HUDEP-2 (cell line): ENCODE data around the gene NFKB2.

ENCODE experiments used
- DNase-seq, 76 experiments: peaks; one replicate each; lab custom pipeline; 2025; ENCODE audit not compliant: unreplicated experiment in 76 of 76; lab: John Stamatoyannopoulos, UW

The NFKB2 gene

DNA sequence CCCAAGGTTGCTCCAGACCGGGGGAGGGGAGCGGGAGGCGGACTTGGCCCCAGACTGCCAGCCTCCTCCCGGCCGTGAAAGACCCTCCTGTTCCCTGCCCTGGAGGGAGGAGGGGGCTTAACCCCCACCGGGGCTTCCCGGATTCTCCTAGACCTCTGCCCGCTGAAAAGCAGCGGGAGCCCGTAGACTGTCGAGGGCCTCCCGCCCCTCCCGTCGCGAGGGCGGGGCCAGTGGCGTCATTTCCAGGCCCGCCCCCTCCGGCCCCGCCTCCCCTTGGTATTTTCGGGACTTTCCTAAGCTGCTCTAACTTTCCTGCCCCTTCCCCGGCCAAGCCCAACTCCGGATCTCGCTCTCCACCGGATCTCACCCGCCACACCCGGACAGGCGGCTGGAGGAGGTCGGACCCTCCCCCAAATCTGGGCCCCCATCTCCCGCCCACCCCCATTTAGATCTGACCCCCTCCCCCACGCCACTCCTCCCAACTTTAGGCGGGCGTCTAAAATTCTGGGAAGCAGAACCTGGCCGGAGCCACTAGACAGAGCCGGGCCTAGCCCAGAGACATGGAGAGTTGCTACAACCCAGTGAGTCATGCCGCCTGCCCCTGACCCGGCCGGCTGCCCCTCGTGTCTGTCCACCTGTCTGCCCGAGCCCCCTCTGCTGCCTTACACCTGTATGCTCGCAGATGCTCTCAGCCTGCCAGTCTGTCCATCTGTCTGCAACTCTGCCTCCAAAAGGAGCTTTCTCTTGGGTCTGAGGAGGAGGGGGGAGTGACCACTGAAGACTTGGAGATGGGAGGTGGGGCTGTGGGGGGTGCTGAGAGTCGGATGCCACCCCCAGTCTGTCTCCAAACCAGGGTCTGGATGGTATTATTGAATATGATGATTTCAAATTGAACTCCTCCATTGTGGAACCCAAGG, at the start of gene NFKB2:
TSS of gene NFKB2 (plus strand) at position 306 of the 917 bp plus-strand sequence. CDS start at position 561, 255 bp downstream.
- DNase-seq, result peak in 60 of 76 experiments; percentile 4 to 74 (median 54)

- peak in 15 of 76 experiments; percentile 1 to 26 (median 8) for DNase-seq
Observed at GRCh38 chr10:102347236-102347828, 48.2 kb upstream of the NFKB2 start.

DNA sequence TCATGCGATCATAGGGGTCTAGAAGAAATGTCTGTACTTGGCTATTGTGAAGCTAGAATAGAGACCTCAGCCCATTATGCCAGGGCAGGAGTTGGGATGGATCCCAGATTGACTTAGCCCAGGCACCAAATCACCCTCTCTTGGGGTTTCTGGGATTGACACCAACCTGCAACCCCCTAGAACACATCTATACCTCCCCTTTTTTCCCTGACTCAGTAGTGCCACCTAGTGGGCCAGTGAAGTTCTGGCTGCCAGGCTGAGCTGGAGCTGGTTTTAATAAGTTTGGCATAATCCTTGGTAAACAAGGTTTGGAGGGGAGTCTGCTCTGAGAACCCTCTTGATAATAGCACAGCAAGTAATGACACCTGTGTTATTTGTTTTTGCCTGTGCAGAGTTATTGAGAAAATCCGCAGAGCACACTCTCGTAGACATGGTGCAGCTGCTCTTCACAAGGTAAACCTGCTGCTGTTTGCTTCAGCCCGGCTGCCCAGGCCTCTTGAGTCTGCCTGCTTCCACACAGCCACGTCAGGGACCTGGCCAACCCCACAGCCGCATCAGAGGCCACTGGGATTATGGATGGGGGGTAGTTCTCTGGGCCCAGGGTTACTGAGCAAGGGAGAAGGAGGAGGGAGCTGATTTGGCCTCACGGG, 43.3 kb upstream of the NFKB2 start:
- DNase-seq, result peak in 57 of 76 experiments; percentile 2 to 71 (median 39)

- DNase-seq, result no peak
Observed at GRCh38 chr10:102354451-102354850, 41.1 kb upstream of the NFKB2 start.

DNA sequence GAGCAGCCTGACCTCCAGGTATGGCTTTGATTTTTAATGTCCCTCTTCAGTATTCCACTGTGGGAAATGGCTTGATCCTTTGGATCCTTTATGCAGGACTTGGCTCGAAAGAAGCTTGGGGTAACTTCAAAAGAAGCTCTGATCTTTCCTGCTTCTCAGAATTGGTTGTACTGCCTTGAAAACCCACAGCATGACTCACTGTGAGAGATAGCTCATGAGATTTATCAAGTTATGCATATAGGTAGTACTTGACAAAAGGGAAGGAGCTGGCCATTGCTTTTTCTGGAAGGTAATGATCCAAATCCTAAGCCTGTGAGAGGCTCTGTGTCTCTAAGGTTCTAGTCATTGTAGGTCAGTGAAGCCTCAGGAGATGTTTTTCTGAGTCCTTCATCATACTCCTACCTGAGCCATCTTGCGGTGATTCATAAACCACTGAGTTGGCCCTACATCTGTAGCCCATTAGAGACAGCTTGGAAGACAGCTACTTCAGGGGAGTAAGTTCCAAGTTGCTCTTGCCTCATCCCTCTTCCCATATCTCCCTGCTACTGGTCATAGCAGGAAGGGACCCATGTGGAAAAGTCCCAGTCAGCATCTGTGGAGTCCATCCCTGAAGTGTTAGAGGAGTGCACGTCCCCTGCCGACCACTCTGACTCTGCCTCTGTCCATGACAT, 36.7 kb upstream of the NFKB2 start:
- no peak for DNase-seq

- no peak for DNase-seq
Observed at GRCh38 chr10:102367441-102367840, 28.1 kb upstream of the NFKB2 start.

- no peak for DNase-seq
Observed at GRCh38 chr10:102368077-102368476, 27.4 kb upstream of the NFKB2 start.

DNA sequence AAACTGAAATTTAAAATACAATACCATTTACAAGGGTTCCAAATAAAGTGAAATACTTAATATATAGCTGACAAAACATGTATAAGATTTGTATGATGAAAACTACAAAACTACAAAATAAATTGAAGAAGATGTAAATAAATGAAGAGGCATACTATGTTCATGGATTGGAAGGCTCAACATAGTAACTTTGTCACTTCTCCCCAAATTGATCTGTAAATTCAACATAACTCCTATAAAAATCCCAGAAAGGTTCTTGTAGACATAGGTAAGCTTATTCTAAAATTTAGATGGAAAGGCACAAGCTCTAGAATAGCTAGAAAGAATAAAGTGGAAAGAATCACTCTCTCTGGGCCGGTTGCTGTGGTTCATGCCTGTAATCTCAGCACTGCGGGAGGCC, 24.2 kb upstream of the NFKB2 start:
- DNase-seq, result no peak

DNA sequence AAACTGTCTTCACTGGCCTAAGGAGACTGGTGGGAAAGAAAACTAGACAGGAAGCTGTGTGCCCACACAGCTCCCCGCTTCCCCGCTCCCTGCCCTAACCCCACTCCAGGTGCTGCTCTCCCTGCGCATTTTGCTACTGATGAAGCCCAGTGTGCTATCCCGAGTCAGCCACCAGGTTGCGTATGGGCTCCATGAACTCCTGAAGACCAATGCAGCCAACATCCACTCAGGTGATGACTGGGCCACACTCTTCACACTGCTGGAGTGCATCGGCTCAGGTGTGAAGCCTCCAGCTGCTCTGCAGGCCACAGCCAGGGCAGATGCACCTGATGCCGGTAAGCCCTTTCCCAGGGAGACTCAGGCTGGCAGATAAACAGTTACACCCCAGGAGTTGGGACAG, 20.3 kb upstream of the NFKB2 start:
- peak in 1 of 76 experiments; percentile 2 for DNase-seq

DNA sequence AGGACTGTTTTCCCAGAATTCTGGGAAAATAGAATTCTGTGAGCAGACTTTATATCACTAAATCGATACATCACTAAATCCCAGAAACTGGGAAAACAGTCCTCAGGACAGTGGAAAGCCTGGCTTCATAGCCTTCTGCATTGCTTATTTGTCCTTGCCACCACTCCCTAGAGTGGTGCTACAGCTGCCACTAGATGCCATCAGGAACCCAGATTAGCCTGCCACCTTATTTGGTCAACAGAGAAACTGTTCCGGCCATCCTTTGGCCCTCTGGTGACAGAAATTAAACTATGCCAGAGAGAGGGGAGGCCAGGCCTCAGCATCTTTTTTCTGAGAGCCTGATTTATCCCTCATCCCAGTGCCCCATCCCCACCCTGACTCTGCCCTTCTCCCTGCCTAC, 19.6 kb upstream of the NFKB2 start:
- DNase-seq, result no peak

- DNase-seq, result no peak
Observed at GRCh38 chr10:102376901-102377300, 18.6 kb upstream of the NFKB2 start.

DNA sequence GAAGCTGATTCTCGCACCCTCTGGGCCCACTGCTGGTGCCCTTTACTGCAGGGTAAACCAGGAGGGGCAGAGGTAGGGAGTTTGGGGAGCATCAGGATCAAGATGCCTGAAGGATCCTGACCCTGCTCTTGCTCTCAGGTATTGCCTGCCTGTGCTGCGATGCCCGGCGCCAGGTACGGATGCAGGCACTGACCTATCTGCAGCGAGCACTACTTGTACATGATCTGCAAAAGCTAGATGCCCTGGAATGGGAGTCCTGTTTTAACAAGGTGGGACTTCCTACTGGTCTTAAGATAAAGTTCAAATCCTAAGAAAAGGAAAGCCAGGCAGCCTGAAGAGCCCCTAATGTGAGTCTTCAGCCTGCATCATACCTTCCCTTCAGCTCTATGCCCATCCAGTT, 16.1 kb upstream of the NFKB2 start:
- no peak for DNase-seq

DNA sequence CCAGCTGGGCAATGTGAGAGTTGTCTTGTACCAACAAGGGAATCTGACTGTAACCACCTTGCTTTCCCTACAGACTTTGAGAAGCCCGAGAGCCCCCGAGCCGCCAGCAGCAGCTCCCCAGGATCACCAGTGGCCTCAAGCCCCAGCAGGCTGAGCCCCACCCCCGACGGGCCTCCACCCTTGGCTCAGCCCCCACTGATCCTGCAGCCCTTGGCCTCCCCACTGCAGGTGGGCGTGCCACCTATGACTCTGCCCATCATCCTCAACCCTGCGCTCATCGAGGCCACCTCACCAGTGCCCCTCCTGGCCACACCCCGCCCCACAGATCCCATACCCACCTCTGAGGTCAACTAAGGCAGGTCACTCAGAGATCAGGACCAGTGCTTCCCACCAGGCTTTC, 13.5 kb upstream of the NFKB2 start:
- no peak for DNase-seq

DNA sequence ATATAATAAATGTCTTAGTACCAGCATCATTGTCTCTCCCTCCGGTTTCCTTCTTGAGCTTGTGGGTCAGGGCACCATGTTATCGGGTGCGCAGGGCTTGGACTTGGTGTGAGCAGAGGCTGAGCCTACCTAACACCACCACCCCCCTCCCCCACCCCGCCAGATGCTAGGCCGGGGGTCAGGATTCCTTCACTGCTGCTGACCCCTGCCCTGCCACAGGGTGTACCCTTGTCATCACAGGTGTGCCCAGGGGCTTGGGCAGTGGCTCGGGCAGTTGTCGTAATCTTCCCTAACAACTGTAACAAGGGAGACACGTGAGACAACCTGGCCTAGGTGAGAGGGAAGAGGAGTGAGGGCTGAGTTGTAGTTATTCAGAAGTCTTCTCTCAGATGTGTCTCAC, 12.6 kb upstream of the NFKB2 start:
- DNase-seq, result no peak

GRCh38 chr10:102384053-102384452, 11.5 kb upstream of the NFKB2 start:
- DNase-seq, result peak in 6 of 76 experiments; percentile 6 to 15 (median 8)

DNA sequence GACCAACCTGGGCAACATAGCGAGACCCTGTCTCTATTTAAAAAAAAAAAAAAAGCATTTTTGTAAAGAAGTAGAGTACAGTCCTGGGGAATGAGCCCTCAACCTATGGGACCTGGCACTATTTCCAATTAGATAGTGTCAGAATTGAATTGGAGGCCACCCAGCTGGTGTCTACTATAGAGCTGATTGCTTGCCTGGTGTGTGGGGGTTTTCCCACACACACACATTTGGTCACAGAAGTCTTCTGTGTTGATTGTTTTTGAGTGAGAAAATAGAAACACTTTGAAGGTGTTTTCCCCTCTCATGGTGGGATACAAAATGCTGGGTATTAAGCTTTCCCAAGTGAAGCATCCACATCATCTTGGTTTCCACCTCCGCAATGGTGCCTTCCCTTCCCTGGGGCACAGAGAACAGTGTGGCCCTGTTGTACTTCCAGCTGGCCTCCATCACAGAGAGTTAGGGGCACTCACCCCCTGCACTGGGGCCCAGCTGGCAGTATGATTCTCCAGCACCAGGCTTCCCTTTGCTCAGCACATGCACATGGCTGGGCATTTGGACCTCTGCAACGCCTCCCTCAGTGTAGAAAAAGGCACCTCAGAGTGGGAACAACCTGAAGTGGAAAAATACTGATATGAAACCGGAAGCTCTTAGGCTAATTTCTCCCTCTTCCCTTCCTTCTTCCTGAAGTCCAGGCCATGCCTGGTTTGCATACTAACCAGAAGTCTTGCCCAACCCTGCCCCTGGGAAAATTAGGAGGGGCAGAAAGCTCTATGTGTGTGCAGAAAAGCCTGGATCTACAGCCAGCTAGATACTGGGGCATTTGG, 10.7 kb upstream of the NFKB2 start:
- no peak for DNase-seq

DNA sequence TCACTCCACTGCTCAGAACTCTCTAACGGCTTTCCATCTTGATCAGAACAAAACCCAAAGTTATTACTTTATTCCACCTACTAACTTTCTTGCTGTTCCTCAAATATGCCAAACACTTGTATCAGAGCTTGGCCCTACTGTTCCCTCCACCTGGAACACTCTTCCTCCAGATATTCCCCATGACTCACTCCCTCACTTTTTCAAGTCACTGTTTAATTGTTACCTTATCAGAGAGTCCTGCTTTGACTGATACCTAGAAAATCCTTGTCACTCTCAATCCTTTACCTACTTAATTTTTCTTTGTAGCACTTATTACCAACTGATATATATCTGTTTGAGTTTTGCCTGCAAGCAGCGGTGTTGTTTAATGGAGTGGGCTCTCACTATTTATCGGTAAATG, 5.6 kb upstream of the NFKB2 start:
- no peak for DNase-seq

- DNase-seq, result no peak
Observed at GRCh38 chr10:102392306-102392705, 3.2 kb upstream of the NFKB2 start.

GRCh38 chr10:102393411-102394078, 2.0 kb upstream of the NFKB2 start:
- no peak for DNase-seq
